GM23338 (cell line): ENCODE measurements around the gene TRAPPC12. TPM values are rescaled to one million over a fixed set of nuclear protein-coding genes. Genes with fewer than 3 reads are reported as not detected.

ENCODE experiments used
- ATAC-seq: fragments of 200-7000 bp; cut with Tn5 transposase; 3 replicates; pipeline ENCODE4 v1.9.1; 2020
- DNase-seq: peaks from one replicate; pipeline ENCODE4 v3.0.0-alpha.2; 2015; ENCODE audit warnings: low spot score
- H2AFZ ChIP-seq: fragments of 200-600 bp; sonication (generic); 2 replicates; pipeline ENCODE4 v1.8.0; 2016; ENCODE audit warnings: antibody characterized with exemption, mild to moderate bottlenecking, moderate library complexity
- H3F3A ChIP-seq: fragments of 200-600 bp; sonication (generic); replicated peaks from 2 replicates; pipeline ENCODE4 v1.8.0; 2017; ENCODE audit warnings: antibody characterized with exemption, mixed run types, low read depth
- H3K27ac ChIP-seq: fragments of 200-600 bp; sonication (generic); 2 replicates; pipeline ENCODE4 v1.6.1; 2016; ENCODE audit warnings: low read depth
- H3K27me3 ChIP-seq: fragments of 200-600 bp; sonication (generic); 2 replicates; pipeline ENCODE4 v1.8.0; 2016; ENCODE audit warnings: mild to moderate bottlenecking, mixed run types, moderate library complexity; ENCODE audit not compliant: insufficient read depth
- H3K36me3 ChIP-seq: fragments of 200-600 bp; sonication (generic); 2 replicates; pipeline ENCODE4 v1.8.0; 2016; ENCODE audit warnings: mild to moderate bottlenecking; ENCODE audit not compliant: insufficient read depth
- H3K4me1 ChIP-seq: fragments of 200-600 bp; sonication (generic); 2 replicates; pipeline ENCODE4 v1.8.0; 2016; ENCODE audit warnings: mild to moderate bottlenecking, moderate library complexity; ENCODE audit not compliant: insufficient read depth
- H3K4me2 ChIP-seq: fragments of 200-600 bp; sonication (generic); 2 replicates; pipeline ENCODE4 v1.7.1; 2017; ENCODE audit warnings: mixed run types
- H3K4me3 ChIP-seq: fragments of 200-600 bp; sonication (generic); 2 replicates; pipeline ENCODE4 v1.6.1; 2016; ENCODE audit warnings: mixed run types
- H3K79me2 ChIP-seq: fragments of 200-600 bp; sonication (generic); replicated peaks from 2 replicates; pipeline ENCODE4 v1.8.0; 2017; ENCODE audit warnings: mild to moderate bottlenecking; ENCODE audit not compliant: insufficient read depth
- H3K9me2 ChIP-seq: fragments of 200-600 bp; sonication (generic); 2 replicates; pipeline ENCODE4 v1.8.0; 2017; ENCODE audit not compliant: insufficient read depth
- H4K20me1 ChIP-seq: fragments of 200-600 bp; sonication (generic); replicated peaks from 2 replicates; pipeline ENCODE4 v1.8.0; 2017; ENCODE audit warnings: mild to moderate bottlenecking; ENCODE audit not compliant: insufficient read depth
- H3K27ac Mint-ChIP-seq: 2 replicates; pipeline ENCODE4 v1.8.0; 2020; ENCODE audit warnings: inconsistent platforms, mild to moderate bottlenecking, moderate library complexity, mixed read lengths
- H3K27me3 Mint-ChIP-seq: 3 replicates; pipeline ENCODE4 v1.8.0; 2022; ENCODE audit warnings: low read depth, mild to moderate bottlenecking, moderate library complexity, mixed read lengths, inconsistent platforms; ENCODE audit not compliant: insufficient read depth, poor library complexity
- H3K36me3 Mint-ChIP-seq: 3 replicates; pipeline ENCODE4 v1.8.0; 2021; ENCODE audit warnings: low read depth, mild to moderate bottlenecking, inconsistent platforms, moderate library complexity, mixed read lengths
- H3K4me1 Mint-ChIP-seq: 3 replicates; pipeline ENCODE4 v1.8.0; 2020; ENCODE audit warnings: mild to moderate bottlenecking, inconsistent platforms, mixed read lengths
- H3K4me3 Mint-ChIP-seq: 3 replicates; pipeline ENCODE4 v1.8.0; 2021; ENCODE audit warnings: moderate library complexity, mild to moderate bottlenecking, inconsistent platforms, mixed read lengths
- H3K9me3 Mint-ChIP-seq: 3 replicates; pipeline ENCODE4 v1.8.0; 2020; ENCODE audit warnings: moderate library complexity, mild to moderate bottlenecking, inconsistent platforms, mixed read lengths
- CREB1 ChIP-seq: fragments of 250-450 bp; sonication (Bioruptor Pico); IDR thresholded peaks from 2 replicates; pipeline ENCODE4 v1.5.0; 2020; ENCODE audit warnings: low read depth, mild to moderate bottlenecking, moderate library complexity
- EZH2 ChIP-seq: fragments of 200-600 bp; sonication (generic); IDR thresholded peaks from one replicate; pipeline ENCODE4 v1.8.0; 2017; ENCODE audit warnings: antibody characterized with exemption, mild to moderate bottlenecking, low read depth; ENCODE audit not compliant: unreplicated experiment
- EZH2phosphoT487 ChIP-seq: fragments of 200-600 bp; sonication (generic); IDR thresholded peaks from one replicate; pipeline ENCODE4 v1.8.1; 2018; ENCODE audit warnings: antibody characterized with exemption; ENCODE audit not compliant: unreplicated experiment
- JUNB ChIP-seq: IDR thresholded peaks from one replicate; pipeline ENCODE4 v1.6.1; 2016; ENCODE audit warnings: antibody characterized with exemption; ENCODE audit not compliant: unreplicated experiment
- NANOG ChIP-seq: IDR thresholded peaks from 2 replicates; pipeline ENCODE4 v1.6.1; 2016; ENCODE audit warnings: antibody characterized with exemption, borderline replicate concordance
- POLR2AphosphoS5 ChIP-seq: IDR thresholded peaks from 2 replicates; pipeline ENCODE4 v1.6.1; 2016; ENCODE audit warnings: antibody characterized with exemption, low read depth
- STAT1 ChIP-seq: IDR thresholded peaks from one replicate; pipeline ENCODE4 v1.6.1; 2016; ENCODE audit warnings: antibody characterized with exemption; ENCODE audit not compliant: unreplicated experiment
- ZNF114 ChIP-seq: fragments of 250-450 bp; sonication (Bioruptor Pico); IDR thresholded peaks from 2 replicates; pipeline ENCODE4 v1.5.0; 2020; ENCODE audit warnings: mild to moderate bottlenecking, moderate library complexity
- ZNF331 ChIP-seq: fragments of 250-450 bp; sonication (Bioruptor Pico); IDR thresholded peaks from 2 replicates; pipeline ENCODE4 v1.5.0; 2020; ENCODE audit warnings: low read depth, mild to moderate bottlenecking, moderate library complexity
- polyA plus RNA-seq: library from polyadenylated mRNA; unstranded; fragments of >200 nt; fragmentation: Nextera tagmentation; extraction: Ambion mirVana; gene quantifications from 2 replicates; pipeline ENCODE4 v1.2.1, GENCODE V29; 2016
- total RNA-seq: library from RNA; depleted of rRNA; stranded (reverse); fragments of >200 nt; shearing (Covaris generic); gene quantifications from 2 replicates; pipeline ENCODE4 v1.2.3, GENCODE V29; 2014
- TF ChIP-seq, protein P1 (sequence below), 2 experiments: fragments of 200-600 bp in 1 of 2; sonication (generic) in 1 of 2; conservative IDR thresholded peaks; 2 replicates each; pipeline versions ENCODE4 v1.5.1 to v1.6.1; 2016 to 2017; ENCODE audit warnings: antibody characterized with exemption in 2 of 2, low read depth in 2 of 2, mild to moderate bottlenecking in 2 of 2, moderate library complexity in 1 of 2
- TF ChIP-seq, protein P2 (sequence below): fragments of 250-450 bp; sonication (Bioruptor Pico); IDR thresholded peaks from 2 replicates; pipeline ENCODE4 v1.5.0; 2020; ENCODE audit warnings: mild to moderate bottlenecking, moderate library complexity
- TF ChIP-seq, protein P3 (sequence below): IDR thresholded peaks from one replicate; pipeline ENCODE4 v1.6.1; 2018; ENCODE audit warnings: antibody characterized with exemption; ENCODE audit not compliant: unreplicated experiment
- TF ChIP-seq, protein P4 (sequence below): IDR thresholded peaks from 2 replicates; pipeline ENCODE4 v1.6.1; 2016; ENCODE audit warnings: antibody characterized with exemption

The TRAPPC12 gene
- total and polyA plus RNA-seq, 2 experiments from 2014 or later, result 48.9 to 57.7 TPM

DNA sequence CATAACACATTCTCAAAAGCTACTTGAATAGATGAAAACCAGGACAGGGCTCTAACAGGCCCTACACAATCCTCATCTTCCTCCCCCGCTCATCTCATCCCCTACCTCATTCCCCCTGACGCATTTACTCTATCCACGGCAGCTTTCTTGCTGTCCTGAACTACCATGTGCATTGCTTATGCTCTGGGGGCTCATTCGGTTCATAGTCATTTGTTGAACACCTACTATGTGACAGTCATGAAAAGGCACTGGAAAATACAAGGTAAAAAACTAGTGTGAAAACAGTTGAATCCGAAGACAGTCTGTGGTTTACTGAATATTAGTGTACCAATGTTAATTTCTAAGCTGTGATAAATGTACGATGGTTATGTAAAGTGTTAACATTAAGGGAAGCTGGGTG lies 2.7 kb upstream of the TRAPPC12 start:
- DNase-seq (no peak), ATAC-seq (no peak)
- Histone ChIP-seq H3K27ac (no peak overlapping the region), H3F3A (peaks cover 3% of the 10 kb centered on the region), H3K4me2 (peak overlapping the region; percentile 78), H3K36me3 (no peaks in the 10 kb centered on the region), H3K4me3 (peak overlapping the region; percentile 98), H3K4me1 (peaks cover 17% of the 10 kb centered on the region), H3K27me3 (no peaks in the 10 kb centered on the region), H3K9me2 (0 out of 2 replicates have a peak, but pooled peaks cover 3% of the 10 kb centered on the region), H2AFZ (no peak overlapping the region), H3K79me2 (peaks cover 53% of the 10 kb centered on the region), H4K20me1 (no peaks in the 10 kb centered on the region)
- H3K27me3 Mint-ChIP-seq, result peaks cover 6% of the 10 kb centered on the region
- H3K9me3 Mint-ChIP-seq, result no peaks in the 10 kb centered on the region; the same call in 2 of the 3 replicates
- peak overlapping the region; percentile 33 for H3K27ac Mint-ChIP-seq
- H3K36me3 Mint-ChIP-seq, result peaks cover 12% of the 10 kb centered on the region
- peak overlapping the region; percentile 96 for H3K4me3 Mint-ChIP-seq
- TF ChIP-seq, protein P1, sequence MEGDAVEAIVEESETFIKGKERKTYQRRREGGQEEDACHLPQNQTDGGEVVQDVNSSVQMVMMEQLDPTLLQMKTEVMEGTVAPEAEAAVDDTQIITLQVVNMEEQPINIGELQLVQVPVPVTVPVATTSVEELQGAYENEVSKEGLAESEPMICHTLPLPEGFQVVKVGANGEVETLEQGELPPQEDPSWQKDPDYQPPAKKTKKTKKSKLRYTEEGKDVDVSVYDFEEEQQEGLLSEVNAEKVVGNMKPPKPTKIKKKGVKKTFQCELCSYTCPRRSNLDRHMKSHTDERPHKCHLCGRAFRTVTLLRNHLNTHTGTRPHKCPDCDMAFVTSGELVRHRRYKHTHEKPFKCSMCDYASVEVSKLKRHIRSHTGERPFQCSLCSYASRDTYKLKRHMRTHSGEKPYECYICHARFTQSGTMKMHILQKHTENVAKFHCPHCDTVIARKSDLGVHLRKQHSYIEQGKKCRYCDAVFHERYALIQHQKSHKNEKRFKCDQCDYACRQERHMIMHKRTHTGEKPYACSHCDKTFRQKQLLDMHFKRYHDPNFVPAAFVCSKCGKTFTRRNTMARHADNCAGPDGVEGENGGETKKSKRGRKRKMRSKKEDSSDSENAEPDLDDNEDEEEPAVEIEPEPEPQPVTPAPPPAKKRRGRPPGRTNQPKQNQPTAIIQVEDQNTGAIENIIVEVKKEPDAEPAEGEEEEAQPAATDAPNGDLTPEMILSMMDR (conservative IDR thresholded peaks at IDR 0.05; ENCODE audit: low read depth in 2 of 2), result no peak
- TF ChIP-seq ZNF114 (CRISPR knock-in tag), result no peak
- no peak for TF ChIP-seq EZH2
- no peak for TF ChIP-seq NANOG
- TF ChIP-seq, protein P2, sequence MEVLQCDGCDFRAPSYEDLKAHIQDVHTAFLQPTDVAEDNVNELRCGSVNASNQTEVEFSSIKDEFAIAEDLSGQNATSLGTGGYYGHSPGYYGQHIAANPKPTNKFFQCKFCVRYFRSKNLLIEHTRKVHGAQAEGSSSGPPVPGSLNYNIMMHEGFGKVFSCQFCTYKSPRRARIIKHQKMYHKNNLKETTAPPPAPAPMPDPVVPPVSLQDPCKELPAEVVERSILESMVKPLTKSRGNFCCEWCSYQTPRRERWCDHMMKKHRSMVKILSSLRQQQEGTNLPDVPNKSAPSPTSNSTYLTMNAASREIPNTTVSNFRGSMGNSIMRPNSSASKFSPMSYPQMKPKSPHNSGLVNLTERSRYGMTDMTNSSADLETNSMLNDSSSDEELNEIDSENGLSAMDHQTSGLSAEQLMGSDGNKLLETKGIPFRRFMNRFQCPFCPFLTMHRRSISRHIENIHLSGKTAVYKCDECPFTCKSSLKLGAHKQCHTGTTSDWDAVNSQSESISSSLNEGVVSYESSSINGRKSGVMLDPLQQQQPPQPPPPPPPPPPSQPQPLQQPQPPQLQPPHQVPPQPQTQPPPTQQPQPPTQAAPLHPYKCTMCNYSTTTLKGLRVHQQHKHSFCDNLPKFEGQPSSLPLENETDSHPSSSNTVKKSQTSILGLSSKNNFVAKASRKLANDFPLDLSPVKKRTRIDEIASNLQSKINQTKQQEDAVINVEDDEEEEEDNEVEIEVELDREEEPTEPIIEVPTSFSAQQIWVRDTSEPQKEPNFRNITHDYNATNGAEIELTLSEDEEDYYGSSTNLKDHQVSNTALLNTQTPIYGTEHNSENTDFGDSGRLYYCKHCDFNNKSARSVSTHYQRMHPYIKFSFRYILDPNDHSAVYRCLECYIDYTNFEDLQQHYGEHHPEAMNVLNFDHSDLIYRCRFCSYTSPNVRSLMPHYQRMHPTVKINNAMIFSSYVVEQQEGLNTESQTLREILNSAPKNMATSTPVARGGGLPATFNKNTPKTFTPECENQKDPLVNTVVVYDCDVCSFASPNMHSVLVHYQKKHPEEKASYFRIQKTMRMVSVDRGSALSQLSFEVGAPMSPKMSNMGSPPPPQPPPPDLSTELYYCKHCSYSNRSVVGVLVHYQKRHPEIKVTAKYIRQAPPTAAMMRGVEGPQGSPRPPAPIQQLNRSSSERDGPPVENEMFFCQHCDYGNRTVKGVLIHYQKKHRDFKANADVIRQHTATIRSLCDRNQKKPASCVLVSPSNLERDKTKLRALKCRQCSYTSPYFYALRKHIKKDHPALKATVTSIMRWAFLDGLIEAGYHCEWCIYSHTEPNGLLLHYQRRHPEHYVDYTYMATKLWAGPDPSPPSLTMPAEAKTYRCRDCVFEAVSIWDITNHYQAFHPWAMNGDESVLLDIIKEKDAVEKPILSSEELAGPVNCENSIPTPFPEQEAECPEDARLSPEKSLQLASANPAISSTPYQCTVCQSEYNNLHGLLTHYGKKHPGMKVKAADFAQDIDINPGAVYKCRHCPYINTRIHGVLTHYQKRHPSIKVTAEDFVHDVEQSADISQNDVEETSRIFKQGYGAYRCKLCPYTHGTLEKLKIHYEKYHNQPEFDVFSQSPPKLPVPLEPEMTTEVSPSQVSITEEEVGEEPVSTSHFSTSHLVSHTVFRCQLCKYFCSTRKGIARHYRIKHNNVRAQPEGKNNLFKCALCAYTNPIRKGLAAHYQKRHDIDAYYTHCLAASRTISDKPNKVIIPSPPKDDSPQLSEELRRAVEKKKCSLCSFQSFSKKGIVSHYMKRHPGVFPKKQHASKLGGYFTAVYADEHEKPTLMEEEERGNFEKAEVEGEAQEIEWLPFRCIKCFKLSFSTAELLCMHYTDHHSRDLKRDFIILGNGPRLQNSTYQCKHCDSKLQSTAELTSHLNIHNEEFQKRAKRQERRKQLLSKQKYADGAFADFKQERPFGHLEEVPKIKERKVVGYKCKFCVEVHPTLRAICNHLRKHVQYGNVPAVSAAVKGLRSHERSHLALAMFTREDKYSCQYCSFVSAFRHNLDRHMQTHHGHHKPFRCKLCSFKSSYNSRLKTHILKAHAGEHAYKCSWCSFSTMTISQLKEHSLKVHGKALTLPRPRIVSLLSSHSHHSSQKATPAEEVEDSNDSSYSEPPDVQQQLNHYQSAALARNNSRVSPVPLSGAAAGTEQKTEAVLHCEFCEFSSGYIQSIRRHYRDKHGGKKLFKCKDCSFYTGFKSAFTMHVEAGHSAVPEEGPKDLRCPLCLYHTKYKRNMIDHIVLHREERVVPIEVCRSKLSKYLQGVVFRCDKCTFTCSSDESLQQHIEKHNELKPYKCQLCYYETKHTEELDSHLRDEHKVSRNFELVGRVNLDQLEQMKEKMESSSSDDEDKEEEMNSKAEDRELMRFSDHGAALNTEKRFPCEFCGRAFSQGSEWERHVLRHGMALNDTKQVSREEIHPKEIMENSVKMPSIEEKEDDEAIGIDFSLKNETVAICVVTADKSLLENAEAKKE (CRISPR knock-in tag), result no peak
- TF ChIP-seq EZH2phosphoT487, result no peak
- no peak for TF ChIP-seq JUNB
- no peak for TF ChIP-seq ZNF331 (CRISPR knock-in tag)
- TF ChIP-seq, protein P3, sequence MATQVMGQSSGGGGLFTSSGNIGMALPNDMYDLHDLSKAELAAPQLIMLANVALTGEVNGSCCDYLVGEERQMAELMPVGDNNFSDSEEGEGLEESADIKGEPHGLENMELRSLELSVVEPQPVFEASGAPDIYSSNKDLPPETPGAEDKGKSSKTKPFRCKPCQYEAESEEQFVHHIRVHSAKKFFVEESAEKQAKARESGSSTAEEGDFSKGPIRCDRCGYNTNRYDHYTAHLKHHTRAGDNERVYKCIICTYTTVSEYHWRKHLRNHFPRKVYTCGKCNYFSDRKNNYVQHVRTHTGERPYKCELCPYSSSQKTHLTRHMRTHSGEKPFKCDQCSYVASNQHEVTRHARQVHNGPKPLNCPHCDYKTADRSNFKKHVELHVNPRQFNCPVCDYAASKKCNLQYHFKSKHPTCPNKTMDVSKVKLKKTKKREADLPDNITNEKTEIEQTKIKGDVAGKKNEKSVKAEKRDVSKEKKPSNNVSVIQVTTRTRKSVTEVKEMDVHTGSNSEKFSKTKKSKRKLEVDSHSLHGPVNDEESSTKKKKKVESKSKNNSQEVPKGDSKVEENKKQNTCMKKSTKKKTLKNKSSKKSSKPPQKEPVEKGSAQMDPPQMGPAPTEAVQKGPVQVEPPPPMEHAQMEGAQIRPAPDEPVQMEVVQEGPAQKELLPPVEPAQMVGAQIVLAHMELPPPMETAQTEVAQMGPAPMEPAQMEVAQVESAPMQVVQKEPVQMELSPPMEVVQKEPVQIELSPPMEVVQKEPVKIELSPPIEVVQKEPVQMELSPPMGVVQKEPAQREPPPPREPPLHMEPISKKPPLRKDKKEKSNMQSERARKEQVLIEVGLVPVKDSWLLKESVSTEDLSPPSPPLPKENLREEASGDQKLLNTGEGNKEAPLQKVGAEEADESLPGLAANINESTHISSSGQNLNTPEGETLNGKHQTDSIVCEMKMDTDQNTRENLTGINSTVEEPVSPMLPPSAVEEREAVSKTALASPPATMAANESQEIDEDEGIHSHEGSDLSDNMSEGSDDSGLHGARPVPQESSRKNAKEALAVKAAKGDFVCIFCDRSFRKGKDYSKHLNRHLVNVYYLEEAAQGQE, result no peak
- TF ChIP-seq, protein P4, sequence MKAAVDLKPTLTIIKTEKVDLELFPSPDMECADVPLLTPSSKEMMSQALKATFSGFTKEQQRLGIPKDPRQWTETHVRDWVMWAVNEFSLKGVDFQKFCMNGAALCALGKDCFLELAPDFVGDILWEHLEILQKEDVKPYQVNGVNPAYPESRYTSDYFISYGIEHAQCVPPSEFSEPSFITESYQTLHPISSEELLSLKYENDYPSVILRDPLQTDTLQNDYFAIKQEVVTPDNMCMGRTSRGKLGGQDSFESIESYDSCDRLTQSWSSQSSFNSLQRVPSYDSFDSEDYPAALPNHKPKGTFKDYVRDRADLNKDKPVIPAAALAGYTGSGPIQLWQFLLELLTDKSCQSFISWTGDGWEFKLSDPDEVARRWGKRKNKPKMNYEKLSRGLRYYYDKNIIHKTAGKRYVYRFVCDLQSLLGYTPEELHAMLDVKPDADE, result no peak
- no peak for TF ChIP-seq POLR2AphosphoS5
- no peak for TF ChIP-seq CREB1 (CRISPR knock-in tag)
- no peak for TF ChIP-seq STAT1
- peaks cover 24% of the 10 kb centered on the region for H3K4me1 Mint-ChIP-seq
